Measurements from ENCODE around the gene FAM13B.

DNA sequence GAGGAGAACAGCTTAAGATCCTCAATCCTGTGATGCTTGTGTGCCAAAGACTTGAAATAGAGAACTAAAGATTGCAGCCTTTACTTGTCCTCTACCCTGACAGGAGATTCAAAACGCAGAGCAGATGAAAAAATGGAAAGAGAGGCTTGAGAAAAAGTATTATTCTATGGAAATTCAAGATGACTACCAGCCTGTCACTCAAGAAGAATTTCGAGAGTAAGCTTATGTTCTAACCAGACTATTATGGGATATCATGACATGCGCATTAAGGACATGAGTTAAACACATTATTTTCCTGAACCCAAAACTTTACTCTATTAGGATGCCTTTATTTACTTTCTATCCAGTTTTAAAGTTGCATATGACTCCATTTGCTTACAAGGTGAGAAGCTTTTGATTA, 97.2 kb downstream of the FAM13B start:
- no peak for TF ChIP-seq EP300 (IDR thresholded peaks at IDR 0.05)
- TF ChIP-seq, protein P1, sequence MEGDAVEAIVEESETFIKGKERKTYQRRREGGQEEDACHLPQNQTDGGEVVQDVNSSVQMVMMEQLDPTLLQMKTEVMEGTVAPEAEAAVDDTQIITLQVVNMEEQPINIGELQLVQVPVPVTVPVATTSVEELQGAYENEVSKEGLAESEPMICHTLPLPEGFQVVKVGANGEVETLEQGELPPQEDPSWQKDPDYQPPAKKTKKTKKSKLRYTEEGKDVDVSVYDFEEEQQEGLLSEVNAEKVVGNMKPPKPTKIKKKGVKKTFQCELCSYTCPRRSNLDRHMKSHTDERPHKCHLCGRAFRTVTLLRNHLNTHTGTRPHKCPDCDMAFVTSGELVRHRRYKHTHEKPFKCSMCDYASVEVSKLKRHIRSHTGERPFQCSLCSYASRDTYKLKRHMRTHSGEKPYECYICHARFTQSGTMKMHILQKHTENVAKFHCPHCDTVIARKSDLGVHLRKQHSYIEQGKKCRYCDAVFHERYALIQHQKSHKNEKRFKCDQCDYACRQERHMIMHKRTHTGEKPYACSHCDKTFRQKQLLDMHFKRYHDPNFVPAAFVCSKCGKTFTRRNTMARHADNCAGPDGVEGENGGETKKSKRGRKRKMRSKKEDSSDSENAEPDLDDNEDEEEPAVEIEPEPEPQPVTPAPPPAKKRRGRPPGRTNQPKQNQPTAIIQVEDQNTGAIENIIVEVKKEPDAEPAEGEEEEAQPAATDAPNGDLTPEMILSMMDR (IDR thresholded peaks at IDR 0.05) = no peak
- TF ChIP-seq POLR2A (IDR thresholded peaks at IDR 0.05) = no peak

Measured in suprapubic skin (tissue), 3 donors.